ENCODE data around the gene PDE1A. TPM values are rescaled to one million over a fixed set of nuclear protein-coding genes. Genes with fewer than 3 reads are reported as not detected.

The PDE1A gene
- total and polyA plus RNA-seq, 2 of the 4 experiments (the other 2 are of a cell fraction), result 0.24 to 0.90 TPM

- no peak overlapping the region for H2BK5ac ChIP-seq (ENCODE audit: low read depth, low read length, poor library complexity, severe bottlenecking)
- H3K4me1 ChIP-seq (ENCODE audit: control insufficient read depth, insufficient read depth, low read length), result no peaks in the 10 kb centered on the region
- H4K5ac ChIP-seq (ENCODE audit: low read depth, low read length), result no peak overlapping the region
- in situ Hi-C loops (cut with MboI; ENCODE audit: low sequenced_read_pairs), result no loop called here
- H3K27ac ChIP-seq (ENCODE audit: insufficient read depth, low read length), result no peak overlapping the region
- no peak overlapping the region for H2AFZ ChIP-seq (replicated peaks; ENCODE audit: low read length, poor library complexity)
- H3K9me1 ChIP-seq (ENCODE audit: insufficient read depth, low read length), result no peaks in the 10 kb centered on the region
- H2BK15ac ChIP-seq (ENCODE audit: low read depth, low read length), result no peak overlapping the region
- H3K56ac ChIP-seq (ENCODE audit: extremely low read depth, insufficient read depth, low read length), result no peak overlapping the region
- no peaks in the 10 kb centered on the region for H3K27me3 ChIP-seq (ENCODE audit: control insufficient read depth, insufficient read depth, low read length)
- no peak overlapping the region for H2AK9ac ChIP-seq (replicated peaks; ENCODE audit: low read depth, low read length, poor library complexity)
- no peak overlapping the region for H3K23ac ChIP-seq (ENCODE audit: low read depth, low read length)
- ChIA-PET CTCF (no interaction called here), POLR2A (ENCODE audit: unreplicated experiment) (no interaction called here)
- no peak overlapping the region for H4K8ac ChIP-seq (ENCODE audit: low read depth in 2 of 2, low read length in 2 of 2)
- H2AK5ac ChIP-seq (ENCODE audit: low read depth, low read length), result no peak overlapping the region
- no peaks in the 10 kb centered on the region for H4K20me1 ChIP-seq (ENCODE audit: insufficient read depth, low read length)
- no peak overlapping the region for H3K4me3 ChIP-seq (ENCODE audit: insufficient read depth, low read depth, low read length)
- no peak overlapping the region for H2BK20ac ChIP-seq (ENCODE audit: low read depth, low read length)
- ATAC-seq (ENCODE audit: low read depth) (no peak), DNase-seq (no peak)
- no peak overlapping the region for H3K18ac ChIP-seq (ENCODE audit: low read depth, low read length)
- no peak overlapping the region for H3K9ac ChIP-seq (ENCODE audit: low read depth, low read length)
- no TSS peak for BruUV-seq (replicated peaks)
- H3K4ac ChIP-seq (ENCODE audit: low read depth, low read length), result no peak overlapping the region
- H4K91ac ChIP-seq (ENCODE audit: insufficient read depth, low read depth, low read length), result no peak overlapping the region
- WGBS, 2 experiments (ENCODE audit: extremely low coverage in 2 of 2, insufficient read length in 1 of 2), result 92% methylated on average over 3 of the region's 5 CpGs; no CpG with 5 or more reads in 1 of the 2 experiments
- intact Hi-C loops (cut with micrococcal nuclease), result no loop called here
- H3K36me3 ChIP-seq (ENCODE audit: control insufficient read depth, insufficient read depth, low read length), result no peaks in the 10 kb centered on the region
- H3K79me1 ChIP-seq (ENCODE audit: low read depth in 1 of 2, low read length in 2 of 2), result no peaks in the 10 kb centered on the region
- TF ChIP-seq SMC3 (IDR thresholded peaks at IDR 0.05; ENCODE audit: low read depth, low read length) (no peak), MAFK (IDR thresholded peaks at IDR 0.05; ENCODE audit: low read depth, low read length) (no peak), BHLHE40 (IDR thresholded peaks at IDR 0.05; ENCODE audit: low read depth, low read length) (no peak), RCOR1 (IDR thresholded peaks at IDR 0.05; ENCODE audit: insufficient replicate concordance, low read length) (no peak), CHD1 (IDR thresholded peaks at IDR 0.05; ENCODE audit: low read depth, low read length) (no peak), USF2 (IDR thresholded peaks at IDR 0.05; ENCODE audit: low read depth, low read length) (no peak), CEBPB (IDR thresholded peaks at IDR 0.05; ENCODE audit: low read depth, low read length) (no peak), RFX5 (IDR thresholded peaks at IDR 0.05; ENCODE audit: low read depth, low read length) (no peak), FOS (IDR thresholded peaks at IDR 0.05; ENCODE audit: low read depth, low read length) (no peak), MAZ (IDR thresholded peaks at IDR 0.05; ENCODE audit: borderline replicate concordance, low read depth, low read length) (no peak)
- no peak overlapping the region for H3K14ac ChIP-seq (replicated peaks; ENCODE audit: low read depth, low read length)
- dilution Hi-C loops (cut with HindIII; ENCODE audit: low sequenced_read_pairs, unreplicated experiment), result no loop called here
- H3K9me3 ChIP-seq (ENCODE audit: control insufficient read depth, insufficient read depth, low read length), result no peaks in the 10 kb centered on the region
- H2BK120ac ChIP-seq (ENCODE audit: low read depth, low read length), result no peak overlapping the region
- no peak overlapping the region for H3K4me2 ChIP-seq (ENCODE audit: low read depth, low read length)
Observed at GRCh38 chr2:182207049-182207746, 219.6 kb downstream of the PDE1A start.
